VCaP (cell line): Measurements from ENCODE around the gene SLC38A10.

Source experiments
- H3K27ac ChIP-seq: fragments of 450-650 bp; 2 replicates; pipeline ENCODE4 v1.5.1; 2017
- CTCF ChIP-seq: fragments of 450-650 bp; conservative IDR thresholded peaks from 2 replicates; pipeline ENCODE4 v1.5.1; 2017; ENCODE audit warnings: mild to moderate bottlenecking, moderate library complexity

SLC38A10 gene

GRCh38 chr17:81295031-81295675 lies at the start of gene SLC38A10:
SLC38A10 (minus strand) TSS chr17:81295307; CDS start chr17:81294921, 386 bp downstream.
- no peak for TF ChIP-seq CTCF
- peak within 1 kb of the TSS; percentile 89 for H3K27ac ChIP-seq

- peak overlapping the region; percentile 100 for H3K27ac ChIP-seq
- no peak for TF ChIP-seq CTCF
Measured at GRCh38 chr17:81342269-81343070, 47.4 kb upstream of the SLC38A10 start.

GRCh38 chr17:81341516-81342268 lies 46.6 kb upstream of the SLC38A10 start:
- H3K27ac ChIP-seq = peak overlapping the region; percentile 100
- no peak for TF ChIP-seq CTCF

- peak overlapping the region; percentile 100 for H3K27ac ChIP-seq
- TF ChIP-seq CTCF = no peak
Measured at GRCh38 chr17:81340607-81341515, 45.8 kb upstream of the SLC38A10 start.

GRCh38 chr17:81339534-81340296 lies 44.6 kb upstream of the SLC38A10 start:
- TF ChIP-seq CTCF = no peak
- H3K27ac ChIP-seq = peak overlapping the region; percentile 100

- TF ChIP-seq CTCF = no peak
- peak overlapping the region; percentile 100 for H3K27ac ChIP-seq
Measured at GRCh38 chr17:81339191-81339533, 44.1 kb upstream of the SLC38A10 start.
